NB4 (cell line): ENCODE results near the gene CCSER1.
"Not testable (repeated sequence)": the region's sequence is repeated elsewhere in the genome, so short reads cannot be mapped to it uniquely, and the experiment has no call there.

Experiments used
- DNase-seq: peaks from one replicate; pipeline ENCODE4 v3.0.0; 2010; ENCODE audit warnings: low read depth
- H3K4me3 ChIP-seq: one replicate; pipeline ENCODE4 v1.5.1; 2011; ENCODE audit warnings: mild to moderate bottlenecking, low read depth, low read length, moderate library complexity
- MYC ChIP-seq: IDR thresholded peaks from 2 replicates; pipeline ENCODE4 v1.6.1; 2011; ENCODE audit warnings: low read depth, low read length
- POLR2A ChIP-seq: IDR thresholded peaks from 2 replicates; pipeline ENCODE4 v1.6.1; 2011; ENCODE audit warnings: mild to moderate bottlenecking; ENCODE audit not compliant: insufficient read length; ENCODE audit errors: extremely low read depth
- TF ChIP-seq, protein P1 (sequence below): IDR thresholded peaks from 2 replicates; pipeline ENCODE4 v1.6.1; 2011; ENCODE audit warnings: low read depth, low read length
- TF ChIP-seq, protein P2 (sequence below): IDR thresholded peaks from one replicate; pipeline ENCODE4 v1.5.1; 2012; ENCODE audit warnings: low read depth, low read length

Gene CCSER1

DNA sequence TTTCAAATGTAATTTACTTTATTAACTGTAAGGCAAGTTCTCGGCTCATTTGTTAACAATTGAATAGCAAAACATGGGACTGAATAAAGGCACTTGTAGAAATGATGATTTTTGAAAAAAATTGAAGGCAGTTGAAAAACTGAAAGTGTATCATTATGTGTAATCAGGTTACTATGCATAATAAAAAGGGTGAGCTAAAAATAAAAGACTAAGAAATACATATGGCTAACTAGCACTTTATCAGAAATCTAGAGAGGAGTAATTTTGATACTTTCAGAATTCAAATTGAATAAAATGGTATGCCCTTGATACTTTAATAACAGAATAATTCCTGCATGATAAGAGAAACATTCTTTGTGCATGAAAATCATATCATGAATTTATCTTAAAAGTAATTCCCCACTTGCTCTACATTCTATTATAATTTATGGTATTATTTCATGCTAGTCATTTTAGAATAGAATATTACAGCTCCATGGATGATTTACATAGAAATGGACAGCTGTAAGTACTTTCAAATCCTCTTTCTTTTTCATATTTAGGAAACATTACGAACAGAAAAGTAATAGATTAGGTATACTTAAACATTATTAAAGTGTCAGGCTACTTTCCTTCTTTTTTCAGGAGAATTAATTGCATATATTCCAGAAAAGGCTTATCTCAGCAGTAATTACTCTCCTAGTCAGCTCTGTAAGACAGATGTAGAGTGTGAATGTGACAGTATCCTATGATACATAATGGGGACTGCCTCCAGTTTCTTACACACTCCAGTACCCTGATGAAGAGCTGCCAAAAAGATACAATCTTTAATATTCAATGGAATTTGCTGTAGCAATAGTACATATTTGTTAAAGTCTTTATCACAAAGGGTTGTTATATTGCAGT is 697.3 kb downstream of the CCSER1 start:
- no peak overlapping the region for H3K4me3 ChIP-seq
- DNase-seq: no peak
- TF ChIP-seq, protein P1, sequence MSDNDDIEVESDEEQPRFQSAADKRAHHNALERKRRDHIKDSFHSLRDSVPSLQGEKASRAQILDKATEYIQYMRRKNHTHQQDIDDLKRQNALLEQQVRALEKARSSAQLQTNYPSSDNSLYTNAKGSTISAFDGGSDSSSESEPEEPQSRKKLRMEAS: no peak
- TF ChIP-seq, protein P2, sequence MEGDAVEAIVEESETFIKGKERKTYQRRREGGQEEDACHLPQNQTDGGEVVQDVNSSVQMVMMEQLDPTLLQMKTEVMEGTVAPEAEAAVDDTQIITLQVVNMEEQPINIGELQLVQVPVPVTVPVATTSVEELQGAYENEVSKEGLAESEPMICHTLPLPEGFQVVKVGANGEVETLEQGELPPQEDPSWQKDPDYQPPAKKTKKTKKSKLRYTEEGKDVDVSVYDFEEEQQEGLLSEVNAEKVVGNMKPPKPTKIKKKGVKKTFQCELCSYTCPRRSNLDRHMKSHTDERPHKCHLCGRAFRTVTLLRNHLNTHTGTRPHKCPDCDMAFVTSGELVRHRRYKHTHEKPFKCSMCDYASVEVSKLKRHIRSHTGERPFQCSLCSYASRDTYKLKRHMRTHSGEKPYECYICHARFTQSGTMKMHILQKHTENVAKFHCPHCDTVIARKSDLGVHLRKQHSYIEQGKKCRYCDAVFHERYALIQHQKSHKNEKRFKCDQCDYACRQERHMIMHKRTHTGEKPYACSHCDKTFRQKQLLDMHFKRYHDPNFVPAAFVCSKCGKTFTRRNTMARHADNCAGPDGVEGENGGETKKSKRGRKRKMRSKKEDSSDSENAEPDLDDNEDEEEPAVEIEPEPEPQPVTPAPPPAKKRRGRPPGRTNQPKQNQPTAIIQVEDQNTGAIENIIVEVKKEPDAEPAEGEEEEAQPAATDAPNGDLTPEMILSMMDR: no peak
- no peak for TF ChIP-seq MYC
- TF ChIP-seq POLR2A: no peak

DNA sequence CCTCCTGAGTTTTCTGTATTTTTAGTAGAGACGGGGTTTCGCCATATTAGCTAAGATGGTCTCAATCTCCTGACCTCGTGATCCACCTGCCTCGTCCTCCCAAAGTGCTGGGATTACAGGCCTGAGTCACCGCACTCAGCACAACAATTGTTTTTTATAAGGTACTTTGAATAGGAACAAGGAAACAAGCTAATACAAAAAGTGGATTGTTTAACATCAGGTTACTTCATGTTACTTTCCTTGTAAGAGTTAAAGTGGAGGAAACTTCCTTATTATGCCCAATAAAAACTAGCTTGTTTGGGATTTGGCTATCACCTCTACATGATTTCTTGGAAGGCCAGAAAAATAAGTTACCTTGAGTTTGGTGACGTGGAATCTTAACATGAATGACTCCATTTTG is 698.7 kb downstream of the CCSER1 start:
- no peak for DNase-seq
- TF ChIP-seq MYC (no peak), POLR2A (no peak)
- TF ChIP-seq, protein P1: no peak
- TF ChIP-seq, protein P2: no peak
- no peak overlapping the region for H3K4me3 ChIP-seq

DNA sequence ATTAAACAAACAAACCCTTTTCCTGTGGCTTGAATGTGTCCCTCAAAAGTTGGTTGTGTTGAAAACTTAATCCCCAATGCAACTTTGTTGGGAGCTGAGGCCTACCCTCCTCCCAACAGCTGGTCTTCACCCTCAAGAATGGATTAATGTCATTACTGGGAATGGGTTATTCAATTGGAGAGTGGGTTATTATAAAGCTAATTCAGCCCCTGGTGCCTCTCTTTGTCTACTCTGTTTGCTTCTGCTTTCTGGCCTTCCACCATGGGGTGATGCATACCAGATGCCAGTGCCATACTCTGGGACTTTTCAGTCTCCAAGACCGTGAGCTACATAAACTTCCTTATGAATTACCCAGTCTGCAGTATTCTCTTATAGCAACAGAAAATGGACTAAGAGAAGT is 706.5 kb downstream of the CCSER1 start:
- H3K4me3 ChIP-seq: no peak overlapping the region
- TF ChIP-seq, protein P2: no peak
- TF ChIP-seq POLR2A: no peak
- TF ChIP-seq, protein P1: no peak
- TF ChIP-seq MYC: no peak
- no peak for DNase-seq

DNA sequence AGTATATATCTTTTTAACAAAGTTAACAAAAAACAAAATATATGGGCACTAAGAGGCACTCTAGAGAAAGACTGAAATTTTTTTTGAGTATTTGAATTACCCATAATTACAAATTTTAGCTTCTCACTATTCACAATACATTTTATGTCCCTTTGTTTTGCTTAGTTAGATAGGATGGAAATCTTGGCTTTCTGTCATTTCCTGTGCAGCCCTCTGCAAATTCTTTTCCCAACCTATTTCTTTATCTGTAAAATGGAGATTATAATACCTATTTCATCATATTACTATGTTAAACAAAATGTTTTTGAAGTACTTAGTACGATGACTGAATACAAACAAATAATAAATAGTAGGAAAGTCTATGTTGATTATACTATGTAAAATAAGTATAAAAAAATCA is 710.0 kb downstream of the CCSER1 start:
- no peak overlapping the region for H3K4me3 ChIP-seq
- no peak for DNase-seq
- TF ChIP-seq, protein P2: no peak
- TF ChIP-seq, protein P1: no peak
- TF ChIP-seq POLR2A (no peak), MYC (no peak)

DNA sequence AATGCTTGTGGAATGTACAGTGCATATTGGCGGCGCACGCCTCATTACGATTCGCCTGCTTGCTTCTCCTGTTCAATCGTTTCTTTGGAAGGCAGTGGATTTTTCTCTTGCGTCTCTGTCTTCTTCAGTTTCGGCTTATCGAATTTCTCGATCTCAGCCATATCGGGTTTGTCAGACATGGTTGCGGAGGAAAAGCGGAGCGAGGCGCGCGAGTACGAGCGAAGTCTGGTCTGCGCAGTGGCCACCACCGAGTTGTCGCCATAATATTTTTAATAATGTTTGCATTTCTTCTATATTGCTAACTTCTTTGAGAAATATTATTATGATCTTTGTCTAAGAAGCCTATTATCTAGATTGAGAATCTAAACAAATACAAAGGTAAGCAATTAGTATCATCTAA is 711.7 kb downstream of the CCSER1 start:
- not testable (repeated sequence) for DNase-seq, H3K4me3 ChIP-seq

DNA sequence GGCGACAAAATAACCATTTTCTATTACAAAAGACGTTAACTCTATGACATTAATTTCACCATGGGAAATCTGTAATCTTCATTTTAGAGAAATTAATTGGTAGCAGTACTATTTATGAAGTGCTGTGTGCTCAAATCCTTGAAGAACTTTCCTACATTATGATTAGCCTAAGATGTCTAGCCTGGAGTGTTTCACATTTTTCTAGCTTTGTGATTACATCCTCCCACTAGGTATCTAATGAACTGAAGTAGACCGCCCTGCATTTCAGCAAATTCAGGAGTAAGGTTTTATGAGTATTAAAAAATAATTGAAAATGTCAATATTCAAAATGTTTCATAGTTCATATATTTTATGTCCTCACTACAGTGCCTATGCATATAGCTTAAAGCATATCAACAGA is 713.1 kb downstream of the CCSER1 start:
- DNase-seq: no peak
- no peak overlapping the region for H3K4me3 ChIP-seq
- TF ChIP-seq, protein P1: no peak
- TF ChIP-seq MYC (no peak), POLR2A (no peak)
- TF ChIP-seq, protein P2: no peak
